Smooth muscle cell (in vitro differentiated cells): ENCODE measurements around the gene CFDP1. TPM values are rescaled to one million over a fixed set of nuclear protein-coding genes. Genes with fewer than 3 reads are reported as not detected.

Experiments used
- DNase-seq: peaks from one replicate; lab custom pipeline; 2025; ENCODE audit not compliant: unreplicated experiment; lab: John Stamatoyannopoulos, UW
- H2AFZ ChIP-seq: fragments of 200-600 bp; sonication (generic); 2 replicates; pipeline ENCODE4 v1.6.0; 2016; ENCODE audit warnings: antibody characterized with exemption, low read depth, mild to moderate bottlenecking
- H3F3A ChIP-seq: fragments of 200-600 bp; sonication (generic); 2 replicates; pipeline ENCODE4 v1.6.0; 2017; ENCODE audit warnings: antibody characterized with exemption, low read depth
- H3K27ac ChIP-seq: fragments of 200-600 bp; sonication (generic); 2 replicates; pipeline ENCODE4 v1.5.1; 2016; ENCODE audit warnings: low read depth, mild to moderate bottlenecking
- H3K27me3 ChIP-seq: fragments of 200-600 bp; sonication (generic); 2 replicates; pipeline ENCODE4 v1.6.1; 2016; ENCODE audit warnings: low read depth, mild to moderate bottlenecking
- H3K36me3 ChIP-seq: fragments of 200-600 bp; sonication (generic); 2 replicates; pipeline ENCODE4 v1.5.1; 2016; ENCODE audit warnings: low read depth
- H3K4me1 ChIP-seq: fragments of 200-600 bp; sonication (generic); 2 replicates; pipeline ENCODE4 v1.5.1; 2016; ENCODE audit warnings: low read depth
- H3K4me2 ChIP-seq: fragments of 200-600 bp; sonication (generic); 2 replicates; pipeline ENCODE4 v1.6.0; 2016; ENCODE audit warnings: mild to moderate bottlenecking
- H3K4me3 ChIP-seq: fragments of 200-600 bp; sonication (generic); 2 replicates; pipeline ENCODE4 v1.5.1; 2016; ENCODE audit warnings: mild to moderate bottlenecking
- H3K79me2 ChIP-seq: fragments of 200-600 bp; sonication (generic); 2 replicates; pipeline ENCODE4 v1.6.0; 2016; ENCODE audit warnings: low read depth, mild to moderate bottlenecking
- H3K9ac ChIP-seq: fragments of 200-600 bp; sonication (generic); 2 replicates; pipeline ENCODE4 v1.6.0; 2016; ENCODE audit warnings: low read depth
- H3K9me3 ChIP-seq: fragments of 200-600 bp; sonication (generic); replicated peaks from 2 replicates; pipeline ENCODE4 v1.5.1; 2016; ENCODE audit warnings: low read depth
- H4K20me1 ChIP-seq: fragments of 200-600 bp; sonication (generic); 2 replicates; pipeline ENCODE4 v1.6.0; 2016; ENCODE audit warnings: low read depth
- WGBS: methylation state at CpG from one replicate; pipeline ENCODE4 v1.1.7; 2016; ENCODE audit warnings: low lambda C conversion rate; 5-methylcytosine and 5-hydroxymethylcytosine counted together
- polyA plus RNA-seq: library from polyadenylated mRNA; unstranded; fragments of >200 nt; fragmentation: Nextera tagmentation; extraction: Ambion mirVana; gene quantifications from 2 replicates; pipeline ENCODE4 v1.2.1, GENCODE V29; 2016
- total RNA-seq: library from RNA; depleted of rRNA; stranded (reverse); fragments of >200 nt; gene quantifications from 2 replicates; pipeline ENCODE4 v1.2.3, GENCODE V29; 2014
- TF ChIP-seq, protein P1 (sequence below): fragments of 200-600 bp; sonication (generic); IDR thresholded peaks from 2 replicates; pipeline ENCODE4 v1.5.1; 2017; ENCODE audit warnings: borderline replicate concordance, mild to moderate bottlenecking, antibody characterized with exemption; ENCODE audit not compliant: insufficient read depth, poor library complexity, severe bottlenecking

Gene CFDP1
- total and polyA plus RNA-seq, 2 experiments from 2014 or later, result 59.0 to 91.0 TPM

- Histone ChIP-seq H3K36me3 (no peaks in the 10 kb centered on the region), H3K27me3 (no peaks in the 10 kb centered on the region), H3K4me1 (peaks cover 18% of the 10 kb centered on the region), H3K9me3 (no peaks in the 10 kb centered on the region), H3K4me2 (peak overlapping the region; percentile 97), H3K9ac (no peak overlapping the region), H3K4me3 (peak overlapping the region; percentile 92), H3F3A (no peaks in the 10 kb centered on the region), H3K27ac (no peak overlapping the region), H4K20me1 (peaks cover 56% of the 10 kb centered on the region), H2AFZ (no peak overlapping the region), H3K79me2 (peaks cover 60% of the 10 kb centered on the region)
- TF ChIP-seq, protein P1, sequence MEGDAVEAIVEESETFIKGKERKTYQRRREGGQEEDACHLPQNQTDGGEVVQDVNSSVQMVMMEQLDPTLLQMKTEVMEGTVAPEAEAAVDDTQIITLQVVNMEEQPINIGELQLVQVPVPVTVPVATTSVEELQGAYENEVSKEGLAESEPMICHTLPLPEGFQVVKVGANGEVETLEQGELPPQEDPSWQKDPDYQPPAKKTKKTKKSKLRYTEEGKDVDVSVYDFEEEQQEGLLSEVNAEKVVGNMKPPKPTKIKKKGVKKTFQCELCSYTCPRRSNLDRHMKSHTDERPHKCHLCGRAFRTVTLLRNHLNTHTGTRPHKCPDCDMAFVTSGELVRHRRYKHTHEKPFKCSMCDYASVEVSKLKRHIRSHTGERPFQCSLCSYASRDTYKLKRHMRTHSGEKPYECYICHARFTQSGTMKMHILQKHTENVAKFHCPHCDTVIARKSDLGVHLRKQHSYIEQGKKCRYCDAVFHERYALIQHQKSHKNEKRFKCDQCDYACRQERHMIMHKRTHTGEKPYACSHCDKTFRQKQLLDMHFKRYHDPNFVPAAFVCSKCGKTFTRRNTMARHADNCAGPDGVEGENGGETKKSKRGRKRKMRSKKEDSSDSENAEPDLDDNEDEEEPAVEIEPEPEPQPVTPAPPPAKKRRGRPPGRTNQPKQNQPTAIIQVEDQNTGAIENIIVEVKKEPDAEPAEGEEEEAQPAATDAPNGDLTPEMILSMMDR, result no peak
- no peak for DNase-seq
- WGBS, result 57% methylated on average over 2 of the region's 2 CpGs
Measured at GRCh38 chr16:75462806-75463205, 29.5 kb upstream of the CFDP1 start.

GRCh38 chr16:75461575-75461974 is 28.3 kb upstream of the CFDP1 start:
- Histone ChIP-seq H3K36me3 (no peaks in the 10 kb centered on the region), H3K4me2 (no peak overlapping the region), H3K27me3 (no peaks in the 10 kb centered on the region), H3K9me3 (no peaks in the 10 kb centered on the region), H3K9ac (no peak overlapping the region), H3F3A (no peaks in the 10 kb centered on the region), H3K4me1 (peaks cover 22% of the 10 kb centered on the region), H3K79me2 (peaks cover 71% of the 10 kb centered on the region), H2AFZ (no peak overlapping the region), H3K27ac (no peak overlapping the region), H4K20me1 (peaks cover 68% of the 10 kb centered on the region), H3K4me3 (no peak overlapping the region)
- no peak for DNase-seq
- TF ChIP-seq, protein P1, result no peak
- WGBS, result 98% methylated on average over 2 of the region's 2 CpGs

DNA sequence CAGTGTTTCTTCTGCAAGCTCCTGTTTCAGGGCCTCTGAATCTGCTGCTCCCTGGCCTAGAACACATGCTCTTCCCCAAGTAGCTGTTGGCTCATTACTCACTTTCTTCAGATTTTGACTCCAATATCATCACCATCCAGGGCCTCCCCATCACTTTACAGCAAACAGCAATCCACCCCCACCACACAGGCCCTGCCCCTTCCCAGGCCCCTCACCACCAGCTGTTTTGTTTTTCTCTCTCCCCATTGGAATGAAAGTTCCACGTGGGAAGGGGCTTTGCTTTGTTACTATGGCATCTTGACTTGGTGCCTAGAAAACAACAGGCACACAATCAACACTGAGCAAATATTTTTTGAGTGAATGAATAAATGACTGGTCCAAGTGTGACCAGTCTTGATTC is 27.1 kb upstream of the CFDP1 start:
- Histone ChIP-seq H3K27ac (no peak overlapping the region), H3K9ac (no peak overlapping the region), H3K9me3 (no peaks in the 10 kb centered on the region), H3K27me3 (no peaks in the 10 kb centered on the region), H3K79me2 (peaks cover 79% of the 10 kb centered on the region), H3K4me3 (no peak overlapping the region), H3K36me3 (no peaks in the 10 kb centered on the region), H3K4me1 (peaks cover 29% of the 10 kb centered on the region), H3K4me2 (no peak overlapping the region), H4K20me1 (peaks cover 80% of the 10 kb centered on the region), H2AFZ (no peak overlapping the region), H3F3A (no peaks in the 10 kb centered on the region)
- TF ChIP-seq, protein P1, result no peak
- WGBS, result 42% methylated on average over 1 of the region's 1 CpG
- DNase-seq, result no peak

- H2AFZ ChIP-seq, result no peak overlapping the region
- no peaks in the 10 kb centered on the region for H3K27me3 ChIP-seq
- no peaks in the 10 kb centered on the region for H3K9me3 ChIP-seq
- no peaks in the 10 kb centered on the region for H3F3A ChIP-seq
- peaks cover 87% of the 10 kb centered on the region for H4K20me1 ChIP-seq
- no peak overlapping the region for H3K27ac ChIP-seq
- no peak overlapping the region for H3K4me2 ChIP-seq
- peaks cover 85% of the 10 kb centered on the region for H3K79me2 ChIP-seq
- no peak overlapping the region for H3K9ac ChIP-seq
- H3K4me3 ChIP-seq, result no peak overlapping the region
- H3K4me1 ChIP-seq, result peaks cover 32% of the 10 kb centered on the region
- no peak for DNase-seq
- TF ChIP-seq, protein P1, result no peak
- 93% methylated on average over 4 of the region's 4 CpGs for WGBS
- H3K36me3 ChIP-seq, result no peaks in the 10 kb centered on the region
Measured at GRCh38 chr16:75459691-75460090, 26.4 kb upstream of the CFDP1 start.
